Measurements from ENCODE around the gene GREB1L.
A peak's percentile ranks its signal among the peaks of the same experiment; 100 is the strongest.

Gene GREB1L

DNA sequence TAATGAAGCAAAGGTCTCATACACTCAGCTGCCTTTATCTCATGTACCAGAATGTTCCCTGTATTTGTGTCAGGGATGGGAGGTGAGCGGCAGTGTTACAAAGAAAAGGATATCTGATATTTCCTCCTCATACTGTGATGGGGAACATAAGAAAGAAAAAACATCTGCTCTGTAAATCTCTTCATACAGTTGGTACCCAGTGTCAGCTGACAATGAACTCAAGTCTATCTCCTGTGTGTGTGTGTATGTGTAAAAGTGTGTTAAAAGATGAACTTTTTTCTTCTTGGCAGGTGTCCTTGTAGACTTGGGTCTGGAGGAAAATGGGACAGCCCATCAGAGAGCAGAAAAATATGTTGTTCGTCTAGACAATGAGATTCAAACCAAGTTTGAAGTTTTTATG lies 230.7 kb downstream of the GREB1L start:
- no peak for FAIRE-seq
- DNase-seq (ENCODE audit: insufficient read length, low spot score) = no peak

GRCh38 chr18:21474621-21475020 lies 232.6 kb downstream of the GREB1L start:
- no peak for FAIRE-seq

GRCh38 chr18:21479721-21480120 lies 237.7 kb downstream of the GREB1L start:
- FAIRE-seq = no peak
- DNase-seq (ENCODE audit: insufficient read length, low spot score) = no peak

More at GRCh38 chr18:21474621-21475020, 232.6 kb downstream of the GREB1L start:
- DNase-seq (ENCODE audit: insufficient read length, low spot score) = no peak

- DNase-seq (ENCODE audit: insufficient read length, low spot score) = no peak
- no peak for FAIRE-seq
Measured at GRCh38 chr18:21481739-21482138, 239.7 kb downstream of the GREB1L start.

GRCh38 chr18:21483051-21483450 lies 241.0 kb downstream of the GREB1L start:
- no peak for FAIRE-seq
- no peak for DNase-seq (ENCODE audit: insufficient read length, low spot score)

DNA sequence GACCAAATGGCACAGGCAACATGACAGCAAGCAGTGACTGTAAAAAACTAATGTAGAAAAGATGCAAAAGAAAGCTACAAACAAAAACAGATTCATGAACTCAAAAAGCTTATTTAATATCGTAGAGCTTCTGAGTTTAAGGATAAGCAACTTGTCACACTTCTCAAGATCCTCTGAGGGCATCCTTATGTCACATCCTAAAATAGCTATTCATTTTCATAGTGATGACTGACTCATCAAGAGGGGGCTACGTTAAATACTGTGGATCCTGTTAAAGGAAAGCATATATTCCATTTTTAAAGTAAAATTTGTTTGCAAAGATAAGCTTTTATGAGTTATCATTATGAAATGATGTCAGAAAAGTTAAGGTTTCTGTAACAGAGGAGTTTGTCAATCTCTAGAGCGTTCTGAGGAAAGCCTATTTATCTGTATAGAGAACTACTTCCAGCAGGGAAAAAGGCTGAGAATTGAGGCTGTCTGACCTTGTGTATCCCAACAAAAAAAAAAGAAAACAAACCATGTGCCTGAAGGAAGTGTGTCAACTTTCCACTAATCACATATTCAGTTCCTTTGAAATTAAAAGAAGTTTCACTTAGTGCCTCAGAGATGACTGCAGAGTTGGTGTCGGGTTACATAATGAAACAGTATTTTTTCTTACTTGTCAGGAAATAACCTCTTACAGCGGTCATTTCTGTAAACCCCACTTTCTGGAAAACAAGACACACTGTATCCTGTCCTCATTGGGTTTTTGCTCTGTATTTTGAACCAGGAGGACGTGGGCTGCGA lies 243.0 kb downstream of the GREB1L start:
- FAIRE-seq (no peak), DNase-seq (ENCODE audit: insufficient read length, low spot score) (no peak)

GRCh38 chr18:21486905-21487437 lies 244.9 kb downstream of the GREB1L start:
- FAIRE-seq (no peak), DNase-seq (ENCODE audit: insufficient read length, low spot score) (no peak)

DNA sequence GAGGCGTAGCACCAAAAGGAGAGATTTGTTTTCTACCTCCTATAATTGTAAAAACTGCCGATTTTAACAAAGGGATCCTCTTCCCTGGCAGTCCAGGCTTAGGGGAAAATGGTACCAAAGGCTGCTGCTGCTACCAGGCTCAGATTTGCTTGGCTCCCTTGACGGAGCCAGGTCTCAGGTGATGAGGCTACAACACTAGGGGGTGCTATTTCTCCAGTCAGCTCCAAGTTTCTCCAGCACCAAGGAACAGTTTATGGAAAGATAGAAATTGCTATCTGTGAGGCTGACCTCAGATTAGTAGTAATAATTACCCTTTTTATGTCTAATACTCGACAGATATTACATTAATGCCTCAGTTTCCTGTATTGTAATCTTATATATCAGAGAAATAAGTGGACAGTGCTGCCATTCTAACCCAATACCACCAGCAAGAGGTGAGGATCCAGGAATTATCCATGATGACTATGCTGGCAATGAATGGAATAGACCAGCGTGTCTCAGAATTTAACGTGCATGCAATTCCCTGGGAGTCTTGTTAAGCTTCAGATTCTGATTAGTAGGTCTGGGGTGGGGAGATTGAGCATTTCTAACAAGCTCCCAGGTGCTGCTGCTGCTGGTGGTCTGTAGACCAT lies 247.2 kb downstream of the GREB1L start:
- DNase-seq (ENCODE audit: insufficient read length, low spot score) (peak; percentile 42), FAIRE-seq (peak; percentile 89)

DNA sequence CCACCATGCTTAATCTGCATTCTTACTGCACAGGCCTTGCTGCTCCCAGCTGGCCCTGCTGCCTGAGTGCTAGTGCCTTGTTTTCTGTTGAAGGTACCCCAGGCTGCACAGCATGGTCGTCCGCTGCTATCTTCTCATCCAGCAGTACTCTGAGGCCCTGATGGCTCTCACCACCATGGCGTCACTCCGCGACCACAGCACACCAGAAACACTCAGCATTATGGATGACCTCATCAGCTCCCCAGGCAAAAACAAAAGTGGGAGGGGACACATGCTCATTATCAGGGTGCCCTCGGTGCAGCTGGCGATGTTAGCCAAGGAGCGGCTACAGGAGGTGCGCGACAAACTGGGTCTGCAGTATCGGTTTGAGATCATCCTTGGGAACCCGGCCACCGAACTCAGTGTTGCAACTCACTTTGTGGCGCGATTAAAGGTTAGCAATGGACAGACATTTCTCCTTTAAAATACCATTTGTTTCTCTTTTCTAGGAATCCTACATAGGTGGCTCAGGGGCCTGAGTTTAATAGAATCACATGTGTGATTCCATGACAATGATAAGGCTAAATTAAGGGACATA lies 248.0 kb downstream of the GREB1L start:
- FAIRE-seq (no peak), DNase-seq (ENCODE audit: insufficient read length, low spot score) (no peak)

- FAIRE-seq (no peak), DNase-seq (ENCODE audit: insufficient read length, low spot score) (no peak)
Measured at GRCh38 chr18:21490748-21491147, 248.7 kb downstream of the GREB1L start.

DNA sequence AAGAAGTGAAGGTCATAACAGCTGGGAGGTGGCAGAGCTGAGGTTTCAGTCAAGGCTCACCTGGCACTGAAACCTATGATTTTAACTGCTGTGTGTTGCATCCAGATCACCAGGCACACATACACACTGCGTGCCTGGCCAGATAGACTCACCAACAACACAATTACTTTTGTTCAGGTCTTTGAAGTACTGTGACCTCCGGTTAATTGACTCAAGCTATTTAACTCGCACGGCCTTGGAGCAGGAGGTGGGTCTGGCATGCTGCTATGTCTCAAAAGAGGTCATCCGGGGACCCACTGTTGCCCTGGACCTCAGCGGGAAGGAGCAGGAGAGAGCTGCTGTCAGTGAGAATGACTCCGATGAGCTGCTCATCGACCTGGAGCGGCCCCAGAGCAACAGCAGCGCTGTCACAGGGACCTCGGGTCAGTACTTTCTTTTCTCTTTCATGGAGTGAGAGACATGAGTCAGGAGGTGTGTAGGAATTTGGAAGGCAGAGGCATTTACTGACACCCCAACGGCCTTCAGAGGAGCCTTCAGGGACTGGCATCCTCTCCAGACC lies 254.3 kb downstream of the GREB1L start:
- DNase-seq (ENCODE audit: insufficient read length, low spot score) (no peak), FAIRE-seq (no peak)

DNA sequence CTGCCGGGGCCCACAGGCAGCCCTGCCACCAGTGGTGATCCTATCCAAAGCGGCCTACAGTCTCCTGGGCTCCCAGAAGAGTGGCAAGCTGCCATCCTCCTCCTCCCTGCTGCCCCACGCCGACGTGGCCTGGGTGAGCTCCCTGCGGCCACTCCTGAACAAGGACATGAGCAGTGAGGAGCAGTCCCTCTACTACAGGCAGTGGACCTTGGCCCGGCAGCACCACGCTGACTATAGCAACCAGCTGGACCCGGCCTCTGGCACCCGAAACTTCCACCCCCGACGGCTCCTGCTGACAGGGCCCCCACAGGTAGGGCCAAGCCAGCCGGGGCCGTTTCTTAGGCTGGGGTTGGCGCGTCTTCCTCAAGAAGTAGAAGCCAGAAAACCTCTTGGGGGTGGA lies 258.0 kb downstream of the GREB1L start:
- FAIRE-seq = no peak
- DNase-seq (ENCODE audit: insufficient read length, low spot score) = no peak

DNA sequence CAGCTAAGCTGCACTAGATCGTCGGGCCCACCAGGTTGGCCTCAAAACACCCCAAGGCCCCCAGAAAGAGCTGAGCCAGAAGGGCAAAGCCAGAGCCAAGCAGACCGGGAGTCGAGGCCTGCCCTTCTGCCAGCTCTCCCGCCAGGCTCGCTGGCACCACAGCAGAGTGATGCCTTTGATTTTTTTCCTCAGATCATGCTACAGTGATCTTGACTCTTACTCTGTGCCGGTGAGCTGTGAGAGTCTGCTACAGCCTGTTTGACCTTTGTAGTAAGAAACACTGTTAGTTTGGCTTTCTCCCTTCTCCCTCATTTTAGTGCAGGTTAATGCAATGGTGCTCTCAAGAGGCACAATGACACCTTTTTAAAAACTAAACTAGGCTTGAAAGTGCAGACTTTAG lies 260.6 kb downstream of the GREB1L start:
- DNase-seq (ENCODE audit: insufficient read length, low spot score) = no peak
- FAIRE-seq = no peak

- FAIRE-seq (no peak), DNase-seq (ENCODE audit: insufficient read length, low spot score) (no peak)
Measured at GRCh38 chr18:21507913-21508701, 266.1 kb downstream of the GREB1L start.

DNA sequence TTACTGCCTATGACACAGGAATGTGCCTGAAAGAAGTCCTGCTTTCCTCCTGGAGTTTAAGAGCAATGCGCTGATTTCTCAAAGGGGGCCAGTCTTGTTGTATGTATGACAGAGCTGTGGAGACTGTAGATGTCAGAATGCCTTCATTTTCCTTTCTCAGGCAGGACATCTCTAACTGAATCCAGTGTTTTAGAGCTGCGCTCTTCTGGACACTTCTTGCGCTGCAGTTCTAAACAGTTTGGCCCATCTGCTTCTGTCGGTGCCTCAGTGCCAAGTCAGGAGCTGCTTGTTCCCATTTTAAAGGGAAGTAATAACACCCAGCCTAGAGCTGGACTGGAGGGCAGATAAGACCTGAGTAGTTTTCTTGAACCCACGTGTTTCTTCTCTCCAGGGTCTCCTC lies 267.0 kb downstream of the GREB1L start:
- FAIRE-seq = no peak
- DNase-seq (ENCODE audit: insufficient read length, low spot score) = no peak

GRCh38 chr18:21513292-21513691 lies 271.3 kb downstream of the GREB1L start:
- no peak for DNase-seq (ENCODE audit: insufficient read length, low spot score)
- no peak for FAIRE-seq

DNA sequence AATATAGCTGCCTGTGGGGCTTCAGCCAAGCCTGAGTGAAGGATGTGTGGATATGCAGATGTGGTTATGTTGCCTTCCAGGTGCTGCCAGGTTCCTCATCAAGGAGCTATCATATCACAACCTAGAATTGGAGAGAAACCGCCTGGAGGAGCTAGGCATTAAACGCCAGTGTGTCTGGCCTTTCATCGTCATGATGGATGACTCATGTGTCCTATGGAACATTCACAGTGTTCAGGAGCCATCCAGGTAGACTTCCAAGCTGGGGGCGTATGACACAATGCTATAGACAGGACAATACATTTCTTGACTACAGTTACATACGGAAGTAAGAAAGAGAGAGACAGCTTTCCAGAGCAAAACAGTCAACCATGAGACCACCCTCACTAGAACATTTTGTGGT lies 271.7 kb downstream of the GREB1L start:
- DNase-seq (ENCODE audit: insufficient read length, low spot score) = no peak
- no peak for FAIRE-seq

GRCh38 chr18:21522530-21522929 lies 280.5 kb downstream of the GREB1L start:
- FAIRE-seq (no peak), DNase-seq (ENCODE audit: insufficient read length, low spot score) (no peak)

DNA sequence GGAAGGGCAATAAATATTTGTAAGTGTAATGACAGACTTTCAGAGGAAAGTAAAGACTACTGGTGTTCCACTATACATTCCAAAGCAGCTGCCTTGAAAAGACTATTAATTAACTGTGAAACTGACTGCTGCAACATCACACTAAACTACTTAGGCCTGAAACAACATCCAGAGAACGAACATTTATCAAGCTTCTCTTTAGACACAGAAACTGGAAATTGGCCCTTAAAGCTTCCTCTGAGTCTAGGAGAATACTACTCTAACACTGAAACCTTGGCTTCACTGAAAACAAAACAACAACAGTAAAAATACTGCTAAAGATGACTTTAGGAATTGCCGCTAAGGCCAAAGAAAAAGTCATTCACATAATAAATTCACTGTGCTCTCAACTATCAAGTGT lies 283.9 kb downstream of the GREB1L start:
- no peak for FAIRE-seq
- DNase-seq (ENCODE audit: insufficient read length, low spot score) = no peak

GRCh38 chr18:21526463-21526862 lies 284.4 kb downstream of the GREB1L start:
- no peak for DNase-seq (ENCODE audit: insufficient read length, low spot score)
- no peak for FAIRE-seq

GRCh38 chr18:21534327-21534726 lies 292.3 kb downstream of the GREB1L start:
- no peak for FAIRE-seq
- no peak for DNase-seq (ENCODE audit: insufficient read length, low spot score)
